H1 (cell line): ENCODE measurements around the gene MEGF11. TPM values are rescaled to one million over a fixed set of nuclear protein-coding genes. Genes with fewer than 3 reads are reported as not detected.

Source experiments
- SIN3A ChIP-seq, 2 experiments: IDR thresholded peaks in 1 of 2; conservative IDR thresholded peaks in 1 of 2; 2 replicates each; pipeline ENCODE4 v1.6.1; 2011 to 2012; ENCODE audit warnings: low read length in 2 of 2, improper control_type of control experiment in 1 of 2, low read depth in 1 of 2, mild to moderate bottlenecking in 1 of 2
- polyA plus RNA-seq, 7 experiments: library from polyadenylated mRNA; depleted of rRNA in 3 of 7; stranded (reverse) in 5 of 7; unstranded in 2 of 7; fragments of >200 nt in 5 of 7; fragments of 200-250 nt in 2 of 7; gene quantifications; 1 replicate in 5 of 7; 2 replicates in 1 of 7; 4 replicates in 1 of 7; pipeline versions ENCODE4 v1.2.1 to v1.2.3, GENCODE V29; 2011 to 2013; ENCODE audit warnings: missing spikeins in 2 of 7, mixed read lengths in 2 of 7
- total RNA-seq: library from RNA; stranded (reverse); fragmentation: NEBNext Ultra II Directional; extraction: Animal tissue kit (Norgen Biotek cat#: 25700); gene quantifications from 2 replicates; pipeline ENCODE4 v1.2.1, GENCODE V29; 2021

Gene MEGF11
- total and polyA plus RNA-seq, 2 of the 8 experiments (the other 6 are each of a cell fraction or from before 2014, with no cell fraction given), result 4.4 to 4.8 TPM

GRCh38 chr15:65925338-65925737, 328.2 kb downstream of the MEGF11 start (continued):
- no peak for TF ChIP-seq SIN3A (conservative IDR thresholded peaks at IDR 0.05 in 1 of 2, IDR thresholded peaks at IDR 0.05 in 1 of 2; ENCODE audit: low read depth in 1 of 2, low read length in 2 of 2)
